K562 (cell line): ENCODE data around the gene BTBD2.

ENCODE experiments used
- E2F4 ChIP-seq: sonication (generic); formaldehyde crosslinking; IDR thresholded peaks from 2 replicates; pipeline ENCODE4 v1.8.0; 2022; ENCODE audit warnings: mild to moderate bottlenecking, low read depth, missing genetic modification reagents
- ETS1 ChIP-seq: conservative IDR thresholded peaks from 2 replicates; pipeline ENCODE4 v1.6.1; 2011; ENCODE audit warnings: low read depth, mild to moderate bottlenecking, low read length; ENCODE audit not compliant: control insufficient read depth
- POLR2A ChIP-seq: fragments of 450-650 bp; conservative IDR thresholded peaks from 2 replicates; pipeline ENCODE4 v1.6.1; 2016
- PYGO2 ChIP-seq: fragments of 450-650 bp; IDR thresholded peaks from 2 replicates; pipeline ENCODE4 v1.6.1; 2016; ENCODE audit warnings: mild to moderate bottlenecking, missing genetic modification characterization, moderate library complexity, missing compliant biosample characterization
- SMC3 ChIP-seq: conservative IDR thresholded peaks from 2 replicates; pipeline ENCODE4 v1.6.1; 2011; ENCODE audit warnings: low read depth, low read length, improper control_type of control experiment; ENCODE audit not compliant: insufficient read depth
- STAG1 ChIP-seq: sonication (generic); formaldehyde crosslinking; IDR thresholded peaks from 2 replicates; pipeline ENCODE4 v1.5.0; 2020; ENCODE audit warnings: missing genetic modification reagents, borderline replicate concordance
- ZNF174 ChIP-seq: fragments of 250-450 bp; sonication (Bioruptor Pico); IDR thresholded peaks from 2 replicates; pipeline ENCODE4 v1.4.0; 2020; ENCODE audit warnings: mild to moderate bottlenecking

- TF ChIP-seq ETS1 (no peak), PYGO2 (tag) (no peak), POLR2A (no peak), SMC3 (no peak), STAG1 (CRISPR knock-in tag) (no peak), E2F4 (no peak), ZNF174 (CRISPR knock-in tag) (no peak)
These were observed 25.3 kb upstream of the BTBD2 start for GRCh38 chr19:2040647-2041432.
